Measurements from ENCODE around the gene RNH1.

RNH1 gene

GRCh38 chr11:544817-545166 lies 37.8 kb upstream of the RNH1 start:
- Histone ChIP-seq H3K4me2 (ENCODE audit: low read length) (no peak overlapping the region), H3K4me1 (ENCODE audit: control insufficient read depth, low read length) (peaks cover 18% of the 10 kb centered on the region), H3K9me3 (ENCODE audit: control insufficient read depth, insufficient read depth, low read length) (no peaks in the 10 kb centered on the region), H3K9me2 (replicated peaks; ENCODE audit: control insufficient read depth, low read length) (no peaks in the 10 kb centered on the region), H3K27ac (ENCODE audit: low read depth, low read length) (no peak overlapping the region), H3F3A (ENCODE audit: control insufficient read depth, insufficient read depth) (no peaks in the 10 kb centered on the region), H3K4me3 (ENCODE audit: low read length) (no peak overlapping the region), H4K20me1 (ENCODE audit: control insufficient read depth, insufficient read depth, low read depth, low read length) (no peaks in the 10 kb centered on the region), H3K79me2 (ENCODE audit: control insufficient read depth, low read length) (no peaks in the 10 kb centered on the region), H3K27me3 (ENCODE audit: control insufficient read depth, low read length) (no peaks in the 10 kb centered on the region), H3K36me3 (ENCODE audit: control insufficient read depth, low read length) (no peaks in the 10 kb centered on the region)
- no peak for TF ChIP-seq CTCF (IDR thresholded peaks at IDR 0.05; ENCODE audit: low read depth, low read length, poor library complexity, severe bottlenecking)
- TF ChIP-seq EZH2phosphoT487 (IDR thresholded peaks at IDR 0.05; ENCODE audit: borderline replicate concordance, low read length) = no peak

- H3F3A ChIP-seq (ENCODE audit: control insufficient read depth, insufficient read depth) = peaks cover 5% of the 10 kb centered on the region; the same call in 1 of the 2 replicates
- H3K4me2 ChIP-seq (ENCODE audit: low read length) = no peak overlapping the region
These were observed 34.4 kb upstream of the RNH1 start for GRCh38 chr11:541433-541885.

GRCh38 chr11:540583-541432 lies 33.8 kb upstream of the RNH1 start:
- TF ChIP-seq EZH2phosphoT487 (IDR thresholded peaks at IDR 0.05; ENCODE audit: borderline replicate concordance, low read length) (no peak), CTCF (IDR thresholded peaks at IDR 0.05; ENCODE audit: low read depth, low read length, poor library complexity, severe bottlenecking) (no peak)
- Histone ChIP-seq H3K27ac (ENCODE audit: low read depth, low read length) (no peak overlapping the region), H3K36me3 (ENCODE audit: control insufficient read depth, low read length) (no peaks in the 10 kb centered on the region), H3F3A (ENCODE audit: control insufficient read depth, insufficient read depth) (peaks cover 10% of the 10 kb centered on the region), H4K20me1 (ENCODE audit: control insufficient read depth, insufficient read depth, low read depth, low read length) (no peaks in the 10 kb centered on the region), H3K4me2 (ENCODE audit: low read length) (no peak overlapping the region), H3K27me3 (ENCODE audit: control insufficient read depth, low read length) (no peaks in the 10 kb centered on the region), H3K79me2 (ENCODE audit: control insufficient read depth, low read length) (peaks cover 3% of the 10 kb centered on the region; the same call in 1 of the 2 replicates), H3K9me2 (replicated peaks; ENCODE audit: control insufficient read depth, low read length) (no peaks in the 10 kb centered on the region), H3K9me3 (ENCODE audit: control insufficient read depth, insufficient read depth, low read length) (no peaks in the 10 kb centered on the region), H3K4me1 (ENCODE audit: control insufficient read depth, low read length) (peaks cover 31% of the 10 kb centered on the region), H3K4me3 (ENCODE audit: low read length) (no peak overlapping the region)

More at GRCh38 chr11:541433-541885, 34.4 kb upstream of the RNH1 start:
- Histone ChIP-seq H3K9me2 (replicated peaks; ENCODE audit: control insufficient read depth, low read length) (no peaks in the 10 kb centered on the region), H3K9me3 (ENCODE audit: control insufficient read depth, insufficient read depth, low read length) (no peaks in the 10 kb centered on the region), H3K4me1 (ENCODE audit: control insufficient read depth, low read length) (peaks cover 26% of the 10 kb centered on the region), H3K79me2 (ENCODE audit: control insufficient read depth, low read length) (no peaks in the 10 kb centered on the region; the same call in 1 of the 2 replicates), H3K4me3 (ENCODE audit: low read length) (no peak overlapping the region), H3K27ac (ENCODE audit: low read depth, low read length) (no peak overlapping the region), H3K36me3 (ENCODE audit: control insufficient read depth, low read length) (no peaks in the 10 kb centered on the region), H3K27me3 (ENCODE audit: control insufficient read depth, low read length) (no peaks in the 10 kb centered on the region), H4K20me1 (ENCODE audit: control insufficient read depth, insufficient read depth, low read depth, low read length) (no peaks in the 10 kb centered on the region)
- TF ChIP-seq CTCF (IDR thresholded peaks at IDR 0.05; ENCODE audit: low read depth, low read length, poor library complexity, severe bottlenecking) (no peak), EZH2phosphoT487 (IDR thresholded peaks at IDR 0.05; ENCODE audit: borderline replicate concordance, low read length) (no peak)
